GM19372 (cell line): Measurements from ENCODE around the gene CPS1.
A peak's percentile ranks its signal among the peaks of the same experiment; 100 is the strongest.

Experiments
- ATAC-seq: cut with Tn5 transposase; IDR thresholded peaks from one replicate; pipeline ENCODE4 v1.9.1; 2021; ENCODE audit warnings: mild to moderate bottlenecking, low read depth, moderate library complexity; ENCODE audit not compliant: unreplicated experiment

The CPS1 gene

GRCh38 chr2:210556329-210556980, at the start of gene CPS1:
TSS of gene CPS1 (plus strand) at chr2:210556599. CDS start at chr2:210556734, 135 bp downstream.
- ATAC-seq = no peak

DNA sequence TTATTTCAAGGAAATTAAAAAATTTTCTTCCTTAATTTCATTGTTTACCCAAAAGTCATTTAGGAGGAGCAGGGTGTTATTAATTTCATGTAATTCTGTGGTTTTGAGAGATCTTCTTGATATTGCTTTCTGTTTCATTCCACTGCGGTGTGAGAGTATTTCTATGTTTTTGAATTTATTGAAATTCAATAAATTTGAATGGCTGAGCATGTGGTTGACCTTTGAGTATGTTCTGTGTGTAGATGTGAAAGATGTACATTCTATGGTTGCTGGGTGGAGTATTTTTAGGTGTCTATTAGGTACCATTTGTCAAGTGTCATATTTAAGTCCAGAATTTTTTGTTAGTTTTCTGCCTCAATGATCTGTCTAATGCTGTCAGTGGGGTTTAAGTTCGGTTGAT, 40.5 kb upstream of the CPS1 start:
- no peak for ATAC-seq

- ATAC-seq = no peak
Measured at GRCh38 chr2:210517264-210517663, 39.1 kb upstream of the CPS1 start.

GRCh38 chr2:210519594-210519993, 36.8 kb upstream of the CPS1 start:
- ATAC-seq = no peak

- ATAC-seq = no peak
Measured at GRCh38 chr2:210522399-210522798, 34.0 kb upstream of the CPS1 start.

DNA sequence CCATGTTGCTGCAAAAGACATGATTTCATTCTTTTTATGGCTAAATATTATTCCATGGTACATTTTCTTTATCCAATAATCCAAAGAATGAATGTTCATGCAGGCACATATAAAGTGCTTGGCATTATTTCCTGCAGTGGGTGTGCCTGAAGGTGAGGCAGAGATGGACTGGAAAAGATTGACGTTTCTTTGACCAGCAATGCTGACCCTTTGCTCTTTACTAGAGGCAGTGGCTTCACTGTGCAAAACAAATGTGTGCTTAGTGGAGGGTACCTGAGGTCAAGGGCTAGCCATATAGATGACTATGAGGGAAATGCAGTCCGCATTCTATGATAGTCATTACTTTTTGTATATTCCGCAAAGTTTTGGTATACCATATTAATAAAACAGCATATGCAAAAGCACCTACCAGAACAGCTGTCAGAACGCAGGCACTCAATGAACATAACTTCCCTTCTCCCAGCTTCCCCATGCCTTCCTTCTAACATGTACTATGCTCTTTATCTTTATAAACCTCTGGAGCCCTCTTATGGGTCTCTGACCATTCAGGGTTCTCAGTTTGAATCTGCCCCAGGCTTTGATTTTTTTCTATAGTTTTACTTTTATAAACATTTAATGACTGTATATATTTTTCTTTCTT, 32.6 kb upstream of the CPS1 start:
- no peak for ATAC-seq

- ATAC-seq = no peak
Measured at GRCh38 chr2:210524533-210524932, 31.9 kb upstream of the CPS1 start.

DNA sequence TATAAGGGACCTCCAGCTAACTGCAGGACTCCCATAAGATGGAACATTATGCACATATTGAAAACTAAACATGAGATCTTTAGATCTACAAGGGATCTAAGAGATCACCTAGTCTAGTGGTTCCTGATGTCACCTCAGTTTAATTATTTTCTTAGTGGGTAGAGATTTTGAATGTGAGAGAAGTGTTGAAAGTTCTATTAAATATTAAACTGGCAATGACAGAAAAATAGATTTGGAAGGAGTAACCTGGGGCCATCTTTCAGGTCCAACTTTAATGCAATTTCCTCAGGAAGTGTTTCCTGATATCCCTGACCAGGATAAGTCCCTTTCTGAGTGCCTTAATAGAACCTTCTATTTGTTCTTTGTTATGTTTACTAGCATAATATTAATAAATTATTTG, 29.1 kb upstream of the CPS1 start:
- no peak for ATAC-seq

GRCh38 chr2:210528716-210529115, 27.7 kb upstream of the CPS1 start:
- ATAC-seq = no peak

DNA sequence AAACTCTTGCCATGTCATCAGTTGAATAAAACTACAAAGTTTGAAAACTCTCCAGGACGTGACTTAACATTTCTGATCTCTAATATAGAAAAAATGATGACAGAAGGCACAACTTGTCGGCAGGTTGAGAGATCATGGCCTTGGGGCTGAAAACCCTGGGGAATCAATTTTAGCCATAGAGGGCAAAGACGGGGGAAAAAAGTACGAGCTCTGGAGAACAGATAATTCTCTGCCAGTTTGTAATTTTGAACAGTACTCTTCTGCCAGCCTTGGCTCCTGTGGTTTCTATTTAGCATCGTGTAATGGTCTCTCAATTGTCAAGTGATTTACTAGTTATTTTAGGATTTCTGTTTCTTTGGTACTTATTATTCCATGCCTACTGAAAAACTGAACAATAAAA, 25.3 kb upstream of the CPS1 start:
- no peak for ATAC-seq

GRCh38 chr2:210531482-210531881, 24.9 kb upstream of the CPS1 start:
- no peak for ATAC-seq

DNA sequence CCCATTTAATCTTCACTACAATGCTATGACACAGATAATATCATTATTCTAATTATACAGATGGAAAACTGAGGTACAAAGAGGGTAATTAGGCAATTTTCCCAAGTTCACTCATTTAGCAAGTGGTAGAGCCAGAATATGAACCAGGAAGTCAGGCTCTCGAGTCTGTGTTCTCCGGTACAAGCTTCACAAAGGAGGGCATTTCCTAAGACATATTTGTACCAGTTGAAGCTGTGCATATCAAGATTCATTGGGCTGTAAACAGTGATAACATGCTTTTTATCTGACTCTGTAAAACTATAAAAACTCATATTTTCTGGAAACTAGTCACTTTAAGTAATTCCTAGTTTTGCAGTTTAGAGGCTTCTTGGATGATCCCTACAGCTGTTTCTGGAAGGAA, 23.0 kb upstream of the CPS1 start:
- no peak for ATAC-seq

DNA sequence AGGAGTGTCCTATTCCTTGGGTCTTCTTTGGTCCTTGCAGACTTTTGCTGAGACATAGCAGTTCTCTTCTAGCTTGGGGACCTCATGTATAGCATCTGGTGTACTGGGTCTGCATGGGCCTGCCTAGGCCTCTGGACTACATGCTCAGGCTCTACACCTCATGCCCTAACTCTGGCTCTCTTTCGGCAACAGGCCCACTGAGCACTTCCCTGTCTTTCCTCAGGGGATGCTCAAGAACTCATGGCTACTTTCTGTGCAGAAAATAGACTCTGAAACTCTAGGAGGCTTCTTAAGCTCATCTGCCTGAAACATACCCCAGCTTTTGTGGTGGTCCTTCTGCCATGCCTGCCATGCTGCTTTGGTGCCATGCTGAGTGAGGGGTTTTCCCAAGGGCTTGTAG, 21.5 kb upstream of the CPS1 start:
- no peak for ATAC-seq

GRCh38 chr2:210536973-210537650, 19.3 kb upstream of the CPS1 start:
- ATAC-seq = peak; percentile 66

DNA sequence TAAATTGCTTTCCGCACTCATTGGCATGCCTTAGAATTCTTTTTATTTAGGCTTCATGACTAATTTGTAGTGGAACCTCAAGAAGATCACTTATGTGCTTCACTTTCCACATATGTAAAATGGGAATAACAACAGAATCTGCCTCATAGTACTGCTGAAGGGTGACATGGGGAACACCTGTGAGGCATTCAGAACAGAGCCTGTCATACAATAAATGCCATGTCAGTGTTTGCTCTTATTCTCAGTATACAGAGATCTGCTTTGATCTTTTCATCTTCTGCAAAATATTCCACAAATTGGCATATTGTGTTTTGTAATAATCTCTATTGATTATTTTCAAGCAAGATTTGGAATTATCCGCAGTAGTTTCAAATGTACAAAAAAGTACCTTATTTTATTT, 17.4 kb upstream of the CPS1 start:
- no peak for ATAC-seq

DNA sequence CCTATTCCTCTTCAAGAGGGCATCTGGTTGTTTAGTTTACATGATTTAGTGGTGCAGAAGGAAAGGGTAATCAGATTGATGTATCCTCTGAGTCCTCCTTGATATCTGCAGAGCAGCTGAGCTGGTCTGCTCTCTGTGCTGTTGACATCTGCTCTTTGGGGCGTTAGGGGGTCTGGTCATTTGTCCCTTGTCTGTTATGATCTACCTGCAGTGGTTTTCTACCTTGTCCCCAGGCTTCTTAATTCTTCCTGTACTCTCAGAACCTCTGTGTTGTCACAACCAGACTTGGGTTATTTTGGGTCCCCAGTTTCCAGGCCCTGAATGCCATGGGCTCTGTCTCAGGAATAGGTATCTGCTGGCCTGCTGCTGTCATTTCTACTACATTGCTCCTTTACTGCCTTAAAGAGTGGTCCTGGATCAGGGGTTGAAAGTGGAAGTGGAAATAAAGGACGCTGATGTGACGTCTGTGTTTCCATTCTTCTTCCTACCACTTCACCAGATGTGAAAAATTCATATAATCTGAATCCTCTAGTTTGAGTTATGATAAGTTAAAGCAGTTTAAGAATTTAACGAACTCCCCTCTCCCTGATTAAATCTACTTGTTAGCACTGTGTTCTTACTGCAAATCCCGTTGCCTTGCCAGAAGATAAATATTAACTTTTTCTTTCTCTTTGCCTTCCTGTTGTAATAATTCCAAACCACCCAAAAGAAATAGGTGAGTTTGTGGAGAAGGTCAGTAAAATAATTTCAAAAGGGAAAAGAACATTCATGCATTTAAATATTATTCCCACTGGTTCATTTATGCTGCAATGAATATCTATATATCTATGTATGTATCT, 16.6 kb upstream of the CPS1 start:
- no peak for ATAC-seq

DNA sequence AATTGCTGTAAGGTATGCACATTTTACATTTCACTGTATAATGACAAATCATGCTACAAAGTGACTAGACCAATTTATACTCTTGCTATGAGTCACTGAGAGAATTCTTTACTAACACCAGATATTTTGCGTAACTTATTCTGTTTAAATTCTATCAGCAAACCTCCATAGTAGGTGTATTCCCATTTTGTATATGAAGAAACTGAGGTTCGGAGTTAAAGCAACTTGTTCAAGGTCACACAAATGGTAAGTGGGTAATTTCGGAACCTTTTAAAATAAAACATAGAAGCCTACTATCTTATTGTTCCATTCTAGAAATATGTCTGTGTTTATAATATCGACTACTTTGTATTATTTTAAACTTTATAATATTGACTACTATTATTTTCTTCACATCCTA, 15.9 kb upstream of the CPS1 start:
- no peak for ATAC-seq

GRCh38 chr2:210540900-210541289, 15.5 kb upstream of the CPS1 start:
- no peak for ATAC-seq

GRCh38 chr2:210541290-210541902, 15.0 kb upstream of the CPS1 start:
- no peak for ATAC-seq

DNA sequence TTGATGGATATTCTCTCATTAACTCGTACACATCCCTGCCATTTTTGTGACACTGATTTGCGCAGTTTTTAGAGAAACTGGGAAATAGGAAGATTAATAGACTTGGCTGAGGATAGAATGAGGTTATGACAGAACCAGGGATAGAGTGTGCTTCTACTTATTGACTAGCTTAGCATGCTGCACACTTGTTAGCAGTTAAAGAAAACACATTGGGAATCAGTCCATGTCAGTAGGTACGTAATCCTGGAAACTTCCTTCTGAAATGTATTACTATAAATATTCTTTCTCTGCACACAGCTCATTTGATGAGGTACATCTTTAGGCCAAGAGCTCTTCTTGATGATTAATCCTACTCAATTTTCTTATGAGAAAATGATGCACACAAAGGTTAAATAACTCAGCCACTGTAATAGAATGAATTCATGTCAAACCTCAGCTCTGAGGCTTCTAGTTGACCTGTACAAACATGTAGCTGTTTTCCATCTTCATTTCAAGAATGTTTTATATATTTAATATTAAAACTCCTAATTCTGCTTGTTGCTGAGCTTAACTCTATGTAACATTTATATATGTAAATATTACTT, 12.3 kb upstream of the CPS1 start:
- ATAC-seq = no peak
